ENCODE data around the gene POLR2A.

DNA sequence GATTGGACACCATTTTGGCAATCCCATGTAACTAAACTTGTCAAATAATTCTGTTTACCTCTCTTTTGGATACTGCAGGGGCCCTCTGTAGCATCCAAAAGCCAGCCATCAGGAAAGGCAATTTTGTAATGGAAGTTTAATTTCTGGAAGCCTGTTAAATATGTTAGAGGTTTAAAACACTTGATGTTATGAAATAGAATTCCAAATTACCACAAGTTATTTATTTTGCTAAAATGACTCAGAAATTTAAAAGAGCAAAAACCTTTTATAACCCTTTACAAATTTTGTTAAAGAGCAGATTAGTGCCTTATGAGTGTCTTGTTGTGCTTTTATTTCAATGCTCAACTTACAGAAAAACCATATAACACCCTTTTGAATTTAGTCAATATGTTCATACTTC lies 44.7 kb downstream of the POLR2A start:
- TF ChIP-seq POLR2A (IDR thresholded peaks at IDR 0.05; ENCODE audit: low read length) (no peak), GATA1 (IDR thresholded peaks at IDR 0.05; ENCODE audit: low read depth, low read length) (no peak)

Data from erythroblast (primary cell).